Caco-2 (cell line): ENCODE data around the gene TOMM20. TPM values are rescaled to one million over a fixed set of nuclear protein-coding genes. Genes with fewer than 3 reads are reported as not detected.
A peak's percentile ranks its signal among the peaks of the same experiment; 100 is the strongest.

Source experiments
- BruUV-seq: library from RNA; stranded (reverse); fragments of 400-500 nt; replicated peaks from 2 replicates; lab custom pipeline; 2021; lab: Mats Ljungman, UMichigan
- CTCF ChIA-PET: fragments of 300-600 bp; sonication (Branson Sonifier 250); formaldehyde crosslinking; loops from one replicate; lab custom pipeline; 2022; ENCODE audit warnings: antibody characterized with exemption; lab: Charles Lee
- POLR2A ChIA-PET: fragments of 300-600 bp; sonication (Branson Sonifier 250); formaldehyde crosslinking; loops from one replicate; lab custom pipeline; 2022; ENCODE audit warnings: antibody characterized with exemption; lab: Charles Lee
- DNase-seq, 2 experiments: peaks; one replicate each; pipeline versions ENCODE4 v3.0.0 to v3.0.0-alpha.2; 2020 to 2022
- H3K27me3 ChIP-seq: replicated peaks from 2 replicates; pipeline ENCODE4 v1.6.0; 2011; ENCODE audit warnings: low read length; ENCODE audit not compliant: control insufficient read depth, insufficient read depth
- H3K36me3 ChIP-seq: 2 replicates; pipeline ENCODE4 v1.5.1; 2011; ENCODE audit warnings: low read length; ENCODE audit not compliant: control insufficient read depth, insufficient read depth
- H3K4me1 ChIP-seq: fragments of 250-450 bp; sonication (Bioruptor Pico); 2 replicates; pipeline ENCODE4 v1.5.1; 2020; ENCODE audit warnings: mild to moderate bottlenecking
- H3K4me3 ChIP-seq: 2 replicates; pipeline ENCODE4 v1.5.1; 2011; ENCODE audit warnings: low read depth, mild to moderate bottlenecking, control low read depth, low read length
- H3K9me3 ChIP-seq: fragments of 250-450 bp; sonication (Bioruptor Pico); 2 replicates; pipeline ENCODE4 v1.5.1; 2020; ENCODE audit warnings: mild to moderate bottlenecking, moderate library complexity
- H3K27ac Mint-ChIP-seq: one replicate; pipeline ENCODE4 v1.8.0; 2022; ENCODE audit warnings: mixed read lengths; ENCODE audit not compliant: unreplicated experiment
- H3K27me3 Mint-ChIP-seq: one replicate; pipeline ENCODE4 v1.8.0; 2022; ENCODE audit warnings: mixed read lengths; ENCODE audit not compliant: insufficient read depth, unreplicated experiment
- H3K36me3 Mint-ChIP-seq: one replicate; pipeline ENCODE4 v1.8.0; 2022; ENCODE audit warnings: mild to moderate bottlenecking, mixed read lengths; ENCODE audit not compliant: insufficient read depth, unreplicated experiment
- H3K4me1 Mint-ChIP-seq: one replicate; pipeline ENCODE4 v1.8.0; 2022; ENCODE audit warnings: low read depth, mixed read lengths; ENCODE audit not compliant: unreplicated experiment
- H3K4me3 Mint-ChIP-seq: one replicate; pipeline ENCODE4 v1.8.0; 2022; ENCODE audit warnings: mild to moderate bottlenecking, moderate library complexity, mixed read lengths; ENCODE audit not compliant: unreplicated experiment
- H3K9me3 Mint-ChIP-seq: one replicate; pipeline ENCODE4 v1.8.0; 2022; ENCODE audit warnings: mixed read lengths; ENCODE audit not compliant: unreplicated experiment
- CTCF ChIP-seq, 2 experiments: fragments of 200-600 bp in 1 of 2; IDR thresholded peaks; 1 replicate in 1 of 2; 2 replicates in 1 of 2; pipeline versions ENCODE4 v1.5.1 to v1.8.0; 2011 to 2022; ENCODE audit warnings: antibody characterized with exemption in 1 of 2, control low read depth in 1 of 2, inconsistent platforms in 1 of 2, low read depth in 1 of 2, low read length in 1 of 2, mild to moderate bottlenecking in 1 of 2, moderate library complexity in 1 of 2; ENCODE audit not compliant: insufficient read depth in 1 of 2, severe bottlenecking in 1 of 2, unreplicated experiment in 1 of 2
- intact Hi-C: fragments of 100-400 bp; cut with micrococcal nuclease; formaldehyde crosslinking; loops from one replicate; pipeline ENCODE4 v1.10.0; 2022; ENCODE audit not compliant: unreplicated experiment
- total RNA-seq: library from RNA; stranded (reverse); gene quantifications from 2 replicates; pipeline ENCODE4 v1.2.3, GENCODE V29; 2022

The TOMM20 gene
- total RNA-seq, 1 experiment from 2014 or later, result 137 TPM

GRCh38 chr1:235079443-235080296 is 49.0 kb downstream of the TOMM20 start:
- H3K9me3 Mint-ChIP-seq, result no peaks in the 10 kb centered on the region

GRCh38 chr1:235078480-235079381 is 49.9 kb downstream of the TOMM20 start:
- Mint-ChIP-seq H3K36me3 (peaks cover 6% of the 10 kb centered on the region), H3K27me3 (no peaks in the 10 kb centered on the region), H3K4me3 (no peak overlapping the region), H3K4me1 (peaks cover 35% of the 10 kb centered on the region), H3K9me3 (no peaks in the 10 kb centered on the region), H3K27ac (no peak overlapping the region)
- intact Hi-C loops, result no loop called here
- no peak overlapping the region for H3K4me3 ChIP-seq
- no peak for DNase-seq
- H3K27me3 ChIP-seq, result no peaks in the 10 kb centered on the region
- H3K4me1 ChIP-seq, result peaks cover 59% of the 10 kb centered on the region
- ChIA-PET CTCF (interaction anchor here (1.0 kb wide), 1 partner anchor 362 kb away, joined by 3 read pairs; no protein-coding TSS in a partner anchor), POLR2A (interaction anchor here (0.7 kb wide), 3 partner anchors 250 to 466 kb away, joined by 3 to 4 read pairs (median 3); partner anchors contain the start of gene GGPS1)
- TSS peak; percentile 33 for BruUV-seq
- no peak for TF ChIP-seq CTCF (IDR thresholded peaks at IDR 0.05; ENCODE audit: insufficient read depth in 1 of 2, low read depth in 1 of 2, low read length in 1 of 2, severe bottlenecking in 1 of 2, unreplicated experiment in 1 of 2)
- no peaks in the 10 kb centered on the region for H3K9me3 ChIP-seq
- H3K36me3 ChIP-seq, result no peaks in the 10 kb centered on the region

More at GRCh38 chr1:235079443-235080296, 49.0 kb downstream of the TOMM20 start:
- no peak for TF ChIP-seq CTCF (IDR thresholded peaks at IDR 0.05; ENCODE audit: insufficient read depth in 1 of 2, low read depth in 1 of 2, low read length in 1 of 2, severe bottlenecking in 1 of 2, unreplicated experiment in 1 of 2)
- H3K27me3 Mint-ChIP-seq, result no peaks in the 10 kb centered on the region
- intact Hi-C loops, result loop anchor here (10.0 kb wide), 1 partner anchor 185 kb away; no protein-coding TSS in a partner anchor
- H3K27ac Mint-ChIP-seq, result peak overlapping the region; percentile 17
- ChIA-PET CTCF (interaction anchor here (0.7 to 1.0 kb wide), 3 partner anchors 12 to 473 kb away, joined by 3 read pairs; no protein-coding TSS in a partner anchor), POLR2A (no interaction called here)
- no TSS peak for BruUV-seq
- H3K4me3 Mint-ChIP-seq, result no peak overlapping the region
- no peaks in the 10 kb centered on the region for H3K36me3 ChIP-seq
- H3K4me1 Mint-ChIP-seq, result peaks cover 39% of the 10 kb centered on the region
- H3K36me3 Mint-ChIP-seq, result peaks cover 6% of the 10 kb centered on the region
- DNase-seq, result peak; percentile 73 to 82
- H3K4me1 ChIP-seq, result peaks cover 55% of the 10 kb centered on the region
- H3K27me3 ChIP-seq, result no peaks in the 10 kb centered on the region
- H3K4me3 ChIP-seq, result no peak overlapping the region
- H3K9me3 ChIP-seq, result no peaks in the 10 kb centered on the region
